ENCODE measurements around the gene PTPN23.

DNA sequence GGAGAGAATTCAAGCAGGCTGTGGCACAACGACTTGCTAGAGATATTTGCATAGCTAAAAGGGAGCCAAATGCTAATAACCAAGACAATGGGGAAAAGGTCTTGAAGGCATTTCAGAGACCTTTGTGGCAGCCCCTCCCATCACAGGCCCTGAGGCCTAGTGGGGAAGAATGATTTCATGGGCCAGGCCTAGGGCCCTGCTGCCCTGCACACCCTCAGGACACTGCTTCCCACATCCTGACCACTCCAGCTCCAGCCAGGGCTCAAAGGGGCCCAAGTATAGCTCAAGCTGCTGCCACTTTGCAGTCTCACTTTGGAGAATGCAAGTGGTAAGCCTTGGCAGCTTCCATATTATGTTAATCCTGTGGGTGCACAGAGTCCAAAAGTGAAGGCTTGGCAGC lies 21.5 kb upstream of the PTPN23 start:
- TF ChIP-seq, protein P1, sequence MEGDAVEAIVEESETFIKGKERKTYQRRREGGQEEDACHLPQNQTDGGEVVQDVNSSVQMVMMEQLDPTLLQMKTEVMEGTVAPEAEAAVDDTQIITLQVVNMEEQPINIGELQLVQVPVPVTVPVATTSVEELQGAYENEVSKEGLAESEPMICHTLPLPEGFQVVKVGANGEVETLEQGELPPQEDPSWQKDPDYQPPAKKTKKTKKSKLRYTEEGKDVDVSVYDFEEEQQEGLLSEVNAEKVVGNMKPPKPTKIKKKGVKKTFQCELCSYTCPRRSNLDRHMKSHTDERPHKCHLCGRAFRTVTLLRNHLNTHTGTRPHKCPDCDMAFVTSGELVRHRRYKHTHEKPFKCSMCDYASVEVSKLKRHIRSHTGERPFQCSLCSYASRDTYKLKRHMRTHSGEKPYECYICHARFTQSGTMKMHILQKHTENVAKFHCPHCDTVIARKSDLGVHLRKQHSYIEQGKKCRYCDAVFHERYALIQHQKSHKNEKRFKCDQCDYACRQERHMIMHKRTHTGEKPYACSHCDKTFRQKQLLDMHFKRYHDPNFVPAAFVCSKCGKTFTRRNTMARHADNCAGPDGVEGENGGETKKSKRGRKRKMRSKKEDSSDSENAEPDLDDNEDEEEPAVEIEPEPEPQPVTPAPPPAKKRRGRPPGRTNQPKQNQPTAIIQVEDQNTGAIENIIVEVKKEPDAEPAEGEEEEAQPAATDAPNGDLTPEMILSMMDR (IDR thresholded peaks at IDR 0.05; ENCODE audit: low read length), result no peak
- no peak for TF ChIP-seq EZH2 (optimal IDR thresholded peaks at IDR 0.05; ENCODE audit: low read depth, low read length)
